HUDEP-2 (cell line): ENCODE data around the gene DRGX.

Experiments used
- DNase-seq, 76 experiments: peaks; one replicate each; lab custom pipeline; 2025; ENCODE audit not compliant: unreplicated experiment in 76 of 76; lab: John Stamatoyannopoulos, UW

DRGX gene

DNA sequence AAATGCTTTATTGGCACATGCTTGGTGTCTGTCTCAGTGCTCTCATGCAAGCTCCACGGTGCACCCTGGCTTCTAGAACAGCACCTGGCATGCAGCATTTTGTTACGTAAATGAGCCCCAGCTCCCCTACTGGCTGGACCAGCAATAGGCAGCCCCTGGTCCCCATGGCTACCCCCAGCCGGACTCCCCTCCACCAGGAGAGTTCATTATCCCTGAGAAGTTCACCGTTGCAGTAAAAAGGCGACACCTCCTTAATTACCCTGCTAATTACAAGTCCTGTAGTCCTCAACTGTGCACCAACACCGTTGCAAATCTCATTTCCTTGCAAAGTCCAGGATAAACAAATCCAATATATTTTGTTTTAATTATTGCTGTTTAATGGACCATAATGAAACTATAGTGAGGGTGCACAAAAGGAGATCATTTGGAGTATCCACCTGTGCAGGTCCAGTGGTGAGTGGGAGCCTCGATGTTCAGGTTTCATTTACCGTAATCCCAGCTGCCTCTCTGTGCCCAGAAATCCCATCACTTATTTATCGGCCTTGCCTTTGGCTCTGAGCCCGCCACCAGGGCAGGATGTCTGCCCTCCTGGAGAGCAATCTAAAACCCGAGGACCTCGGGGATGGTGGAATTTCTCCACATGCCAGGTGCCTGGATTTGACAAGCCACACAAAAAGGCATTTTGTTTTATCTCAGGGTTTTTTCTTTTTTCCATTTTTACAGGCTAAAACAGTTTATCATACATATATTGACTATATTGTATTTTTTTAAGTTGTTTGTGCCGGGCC is 12.8 kb upstream of the DRGX start:
- no peak for DNase-seq

DNA sequence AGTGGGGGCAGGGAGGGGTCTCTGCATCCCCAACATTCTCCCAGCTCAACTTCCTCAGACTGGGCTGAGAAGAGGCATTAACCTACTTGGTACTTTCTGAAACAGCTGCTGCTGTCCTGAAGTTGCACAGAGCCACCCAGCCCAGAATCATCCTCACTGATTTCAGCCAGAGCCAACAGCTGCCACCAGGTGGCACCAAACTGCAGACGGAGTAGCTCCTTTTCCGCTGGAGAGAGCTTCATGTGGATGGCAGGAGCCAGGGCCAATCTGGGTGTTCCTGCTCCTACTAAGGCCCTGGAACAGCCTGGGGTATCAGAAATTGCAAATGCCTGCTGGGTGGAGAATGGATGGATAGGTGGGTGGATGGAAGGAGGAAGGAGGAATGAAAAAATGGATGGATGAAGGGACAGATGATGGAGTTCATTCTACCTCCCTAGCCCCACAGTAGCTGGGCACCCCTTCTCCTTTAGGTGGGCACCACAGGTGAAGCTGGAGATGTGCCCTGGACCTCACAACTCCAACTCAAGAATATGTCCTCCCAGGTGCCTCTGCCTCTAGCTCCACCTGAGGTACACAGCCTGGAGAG is 11.8 kb upstream of the DRGX start:
- peak in 57 of 76 experiments; percentile 2 to 76 (median 40) for DNase-seq

DNA sequence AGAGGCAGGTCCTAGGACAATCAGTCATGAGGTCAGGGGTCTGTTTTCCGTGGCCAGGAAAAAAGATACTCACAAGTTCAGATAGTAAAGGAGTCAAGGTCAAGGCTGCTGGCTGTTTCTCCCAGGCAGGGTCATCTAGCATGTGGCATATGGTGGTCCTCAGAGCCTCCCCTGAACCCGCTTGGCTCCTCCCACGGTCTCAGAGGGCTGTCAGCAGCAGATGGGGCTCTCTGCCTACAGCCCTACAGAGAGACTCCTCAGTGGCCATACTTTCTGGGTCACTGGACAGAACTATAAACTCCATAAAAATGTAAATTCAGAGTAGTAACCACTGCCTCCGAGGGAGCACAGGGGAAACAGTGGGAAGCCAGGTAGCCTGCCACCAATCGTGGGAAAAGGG is 11.3 kb upstream of the DRGX start:
- DNase-seq = no peak

DNA sequence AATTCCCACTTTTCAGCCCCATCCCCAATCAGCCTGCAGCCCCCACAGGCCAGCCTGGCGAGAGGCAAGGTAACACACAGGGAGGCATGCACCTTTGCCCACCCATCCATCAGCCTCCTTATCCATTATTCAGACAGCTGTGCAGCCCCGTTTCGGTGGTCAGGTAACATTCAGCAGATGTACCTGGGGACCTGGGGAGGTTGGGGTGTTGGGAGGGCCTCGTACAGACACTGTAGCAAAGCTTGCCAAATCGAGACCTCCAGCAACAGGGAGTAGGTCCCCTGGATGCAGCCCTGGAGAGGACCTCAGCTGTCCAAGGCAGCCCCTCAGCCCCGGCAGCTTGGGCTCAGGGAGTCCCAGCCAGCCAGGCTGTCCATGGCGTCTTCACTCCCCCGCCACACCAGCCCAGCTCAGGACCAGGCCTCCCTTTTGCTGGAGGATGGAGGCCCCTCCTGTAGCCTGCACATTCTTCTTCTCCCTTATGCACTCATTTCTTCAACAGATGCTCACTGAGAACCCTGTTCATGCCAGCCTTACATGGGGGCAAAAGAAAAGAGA is 8.5 kb upstream of the DRGX start:
- no peak for DNase-seq

DNA sequence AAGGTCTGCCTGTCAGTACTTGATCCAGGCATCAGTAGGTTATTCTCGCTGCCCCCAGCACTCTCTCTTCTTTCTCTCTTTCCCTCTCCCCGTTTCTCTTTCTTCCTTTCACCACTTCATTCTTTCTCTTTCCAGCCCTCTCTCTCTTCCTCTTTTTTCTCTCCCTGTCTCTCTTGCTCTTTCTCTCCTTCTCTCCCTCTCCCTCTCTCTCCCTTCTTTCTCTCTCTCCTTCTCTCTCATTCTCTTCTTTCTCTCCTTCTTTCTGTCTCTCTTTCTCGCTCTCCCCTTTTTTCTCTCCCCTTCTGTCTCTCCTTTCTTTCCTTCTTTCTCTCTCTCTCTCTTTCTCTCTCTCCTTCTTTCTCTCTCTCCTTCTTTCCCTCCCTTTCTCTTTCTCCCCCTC is 7.5 kb upstream of the DRGX start:
- no peak for DNase-seq

DNA sequence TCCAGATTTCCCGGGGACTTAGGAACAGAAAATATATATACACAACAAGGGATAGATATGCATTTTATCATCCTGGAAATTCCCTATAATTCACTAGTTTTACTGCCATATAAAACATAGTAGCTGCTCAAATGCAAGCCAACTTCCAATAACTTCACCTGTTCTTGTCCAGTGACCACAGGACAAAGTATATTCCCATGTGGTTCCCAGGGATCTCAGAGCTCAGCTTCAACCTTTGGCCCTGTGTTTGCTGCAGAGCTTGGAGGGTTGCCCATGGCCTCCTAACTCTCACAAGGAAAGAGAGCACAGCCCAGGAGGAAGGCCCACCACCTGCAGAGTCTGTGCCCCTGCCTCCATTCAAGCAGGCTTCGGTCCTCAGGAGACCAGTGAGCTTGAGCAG is 4.5 kb upstream of the DRGX start:
- no peak for DNase-seq

DNA sequence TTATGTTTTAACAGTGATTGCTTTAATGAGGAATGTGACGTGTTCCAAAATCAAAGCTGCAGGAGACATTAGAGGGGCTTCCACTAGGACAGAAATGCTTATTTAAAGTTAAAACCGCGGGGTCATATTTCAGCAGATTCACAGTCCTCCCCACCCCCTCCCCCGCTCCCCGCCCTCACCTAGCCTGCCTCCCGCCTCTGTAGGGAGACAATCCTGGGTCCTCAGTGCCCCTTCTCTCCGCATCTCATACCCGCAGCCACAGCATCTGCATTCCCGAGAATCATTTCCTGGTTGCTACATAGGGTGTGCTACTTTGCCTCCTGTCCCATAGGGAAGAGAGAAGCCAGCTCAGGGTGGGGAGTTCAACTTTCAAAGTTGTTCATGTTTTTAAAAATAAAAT is 3.1 kb upstream of the DRGX start:
- DNase-seq = no peak

DNA sequence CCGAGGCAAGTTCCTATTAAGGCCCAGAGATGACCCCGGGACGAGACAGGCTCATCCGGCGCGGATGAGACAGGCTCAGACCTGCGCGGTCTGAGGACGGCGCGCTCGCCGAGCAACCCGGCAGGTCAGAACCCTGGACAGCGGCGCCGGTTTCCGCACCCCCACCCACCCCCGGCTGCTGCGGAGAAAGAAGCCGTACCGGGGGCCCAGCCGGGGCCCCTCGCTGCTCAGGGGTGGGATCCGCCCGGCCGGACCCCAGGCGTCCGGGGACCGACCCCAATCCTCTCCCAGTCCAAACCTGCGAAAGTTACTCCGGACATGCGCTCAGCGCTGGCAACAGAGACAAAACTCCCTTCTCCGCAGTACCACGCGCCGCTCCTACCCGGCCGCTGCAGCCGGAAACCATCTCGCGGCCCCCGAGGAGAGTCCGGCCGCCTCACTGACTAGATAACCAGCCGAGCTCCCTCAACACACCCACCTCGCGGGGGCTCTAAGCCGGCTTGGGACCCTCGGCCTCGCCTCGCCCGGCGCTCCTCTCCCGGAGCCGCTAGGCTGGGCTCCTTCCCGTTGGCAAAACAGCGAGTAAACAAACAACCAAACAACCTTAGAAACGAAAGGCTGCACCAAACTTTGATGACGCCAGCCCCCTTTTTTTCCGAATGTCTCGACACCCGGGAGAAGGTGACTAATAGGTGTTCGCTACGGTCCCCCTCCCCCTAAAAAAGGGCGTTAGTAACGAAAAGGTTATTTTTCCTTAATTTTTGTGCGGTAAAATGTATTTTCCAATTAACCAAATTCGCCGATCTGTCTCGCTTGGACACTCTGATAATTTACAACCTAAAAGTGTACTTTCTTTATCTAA is 2.3 kb upstream of the DRGX start:
- DNase-seq = peak in 29 of 76 experiments; percentile 2 to 54 (median 19)

DNA sequence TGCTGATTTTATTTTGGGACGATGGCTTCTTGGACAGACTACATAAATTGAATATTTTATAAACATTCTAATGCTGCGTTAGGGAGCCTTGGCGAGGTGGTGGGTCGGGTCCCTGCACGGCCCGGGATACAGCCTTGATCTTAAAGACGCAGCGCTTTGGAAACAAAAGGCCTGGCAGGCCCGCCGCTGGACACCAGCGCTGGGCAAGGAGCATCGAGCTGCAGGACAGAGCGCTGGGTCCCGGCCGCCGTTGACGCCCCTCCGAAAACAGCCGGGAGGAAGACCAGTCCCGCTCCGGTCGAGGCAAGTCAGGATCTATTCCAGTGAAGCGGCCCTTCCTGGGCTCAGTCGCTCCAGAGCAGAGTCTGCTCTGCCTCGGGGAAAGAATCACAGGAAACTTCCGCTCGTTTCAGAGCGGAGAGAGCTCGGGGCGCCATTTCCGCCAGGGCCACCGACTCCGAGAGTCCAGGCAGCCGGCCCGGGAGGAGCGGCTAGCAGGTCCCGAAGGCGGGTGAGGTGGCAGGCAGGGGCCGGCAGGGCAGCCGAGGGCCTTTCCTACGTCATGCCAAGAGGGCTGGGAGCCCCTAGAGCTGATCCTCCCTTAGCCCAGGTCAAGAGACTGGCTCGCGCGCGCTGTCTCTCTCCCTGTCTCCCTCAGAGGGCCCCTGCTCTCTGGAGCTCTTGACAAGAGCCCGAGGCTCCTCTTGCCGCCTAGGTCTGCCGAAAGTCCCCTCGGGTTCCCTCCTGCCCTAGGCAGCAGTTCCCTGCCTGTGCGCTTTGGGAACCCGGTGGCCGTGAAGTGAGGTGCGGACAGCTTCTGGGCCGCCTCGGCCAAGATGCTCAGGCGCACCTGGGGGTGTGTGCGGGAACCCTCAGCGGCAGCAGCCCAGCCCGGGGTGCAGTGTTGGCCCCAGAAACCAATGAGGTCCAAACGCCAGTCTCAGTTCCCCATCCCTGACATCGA is 1.4 kb upstream of the DRGX start:
- no peak for DNase-seq

DNA sequence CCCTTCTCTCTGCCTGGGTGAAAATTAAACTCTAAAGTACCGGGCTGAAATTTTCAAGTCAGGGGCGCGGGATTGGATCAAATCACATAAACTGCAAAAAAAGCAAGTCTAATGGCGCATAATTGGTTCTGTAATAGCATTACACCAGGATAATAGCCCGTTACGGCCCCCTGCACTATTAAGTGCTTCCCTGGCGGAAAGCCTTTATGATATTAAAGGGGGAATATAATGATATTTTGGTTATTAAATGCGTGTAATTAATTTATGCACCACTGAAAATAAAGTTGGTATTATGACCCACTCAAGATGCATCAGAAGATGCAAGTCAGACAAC is 744 bp upstream of the DRGX start:
- DNase-seq = no peak

DNA sequence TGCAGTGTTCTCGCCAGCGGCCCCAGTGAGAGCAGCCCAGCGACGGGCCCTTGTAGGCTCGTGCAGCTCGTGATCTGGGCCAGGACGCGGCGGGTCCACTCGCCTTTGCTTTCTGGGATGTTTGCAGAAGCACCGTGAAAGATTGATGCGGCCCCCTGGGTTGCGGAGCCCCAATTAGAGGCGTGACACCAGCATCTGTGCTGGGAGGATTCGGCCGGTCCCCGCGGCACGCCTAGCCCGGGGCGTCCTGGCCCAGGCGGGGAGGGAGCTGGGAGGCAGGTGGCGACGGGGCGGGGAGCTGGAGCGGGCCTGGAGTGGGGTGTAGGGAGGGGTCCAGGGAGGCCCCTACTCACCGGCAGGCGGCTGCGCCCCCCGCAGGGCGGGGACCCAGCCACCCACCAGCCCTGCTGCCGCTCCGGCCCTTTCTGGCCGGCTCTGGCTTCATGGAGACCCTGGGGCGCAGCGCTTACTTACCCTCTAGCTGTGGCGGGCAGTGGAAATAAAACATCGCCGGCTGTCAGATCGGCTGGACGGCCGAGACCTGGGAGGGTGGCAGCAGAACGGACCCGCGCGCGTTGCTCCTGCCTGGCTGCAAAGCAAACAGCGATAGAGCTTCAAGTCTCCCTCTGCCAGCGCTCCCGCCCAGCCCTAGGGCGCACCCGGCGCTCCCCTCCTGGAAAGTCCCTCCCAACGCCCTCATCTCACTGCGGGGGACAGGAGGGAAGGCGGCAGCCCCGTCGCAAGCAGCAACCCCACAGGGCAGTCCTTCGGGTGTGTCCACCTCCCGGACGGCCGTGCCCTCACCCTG is 752 bp downstream of the DRGX start:
- DNase-seq = no peak

DNA sequence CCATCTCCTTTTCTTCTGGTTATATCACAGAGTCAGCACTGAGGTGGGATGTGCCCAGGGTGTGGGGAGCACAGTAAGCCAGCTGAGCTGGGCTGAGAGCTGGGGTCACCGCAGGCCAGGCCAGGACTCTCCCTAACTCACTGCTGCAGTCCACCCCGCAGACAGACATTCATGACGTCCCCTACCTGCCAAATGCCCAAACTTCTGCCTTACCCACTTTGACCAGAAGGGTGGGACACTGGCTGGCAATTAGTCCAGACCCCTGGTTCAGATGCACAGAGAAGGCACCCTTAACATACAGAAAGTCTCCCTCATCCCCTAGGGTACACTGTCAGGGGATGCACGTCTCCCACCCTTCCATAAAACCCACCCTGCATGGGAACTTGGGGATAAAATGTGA is 2.1 kb downstream of the DRGX start:
- no peak for DNase-seq

DNA sequence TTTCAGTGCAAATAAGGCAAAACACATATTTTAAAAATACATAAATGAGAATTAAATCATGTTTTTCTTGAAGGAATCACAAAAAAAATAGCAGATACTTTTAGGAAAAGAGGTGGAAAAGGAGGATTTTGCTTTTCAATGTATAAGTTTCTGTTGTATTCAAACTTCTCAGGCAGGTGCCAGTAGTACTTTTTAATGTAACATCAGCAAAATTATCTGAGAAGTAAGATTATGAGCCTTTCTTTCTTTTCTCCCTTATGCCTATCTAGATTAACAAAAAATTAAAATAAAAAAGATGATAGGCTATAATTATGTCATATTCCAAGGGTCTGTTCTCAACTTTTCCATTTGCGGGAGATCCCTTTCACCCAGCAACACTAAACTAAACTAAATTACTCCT is 2.6 kb downstream of the DRGX start:
- DNase-seq = no peak

DNA sequence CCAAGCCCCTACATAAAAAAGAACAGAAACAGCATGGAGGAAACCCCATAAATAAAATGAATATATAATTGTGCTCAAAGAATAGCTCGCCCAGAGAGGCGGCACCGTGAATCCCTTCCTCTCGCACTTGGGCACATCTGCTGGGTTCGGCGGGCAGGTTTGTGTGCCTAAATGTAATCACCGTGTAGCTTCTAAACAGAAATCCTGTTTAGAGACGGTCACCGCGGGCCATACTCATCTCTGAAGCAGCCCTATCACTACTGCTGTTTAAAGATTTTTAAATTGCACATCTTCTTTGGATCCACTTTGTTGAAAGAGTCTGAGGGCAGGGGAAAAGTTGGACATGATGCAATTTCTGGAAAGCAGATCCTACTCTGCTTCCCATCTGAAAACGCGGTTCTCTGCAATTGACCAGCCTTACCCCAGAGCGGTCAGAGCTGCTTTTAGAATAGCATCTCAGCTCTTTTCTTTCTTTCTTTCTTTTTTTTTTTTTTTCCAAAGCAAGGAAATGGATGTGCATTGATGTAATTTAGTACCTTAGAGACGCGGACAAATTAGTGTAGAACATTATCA is 6.4 kb downstream of the DRGX start:
- no peak for DNase-seq

DNA sequence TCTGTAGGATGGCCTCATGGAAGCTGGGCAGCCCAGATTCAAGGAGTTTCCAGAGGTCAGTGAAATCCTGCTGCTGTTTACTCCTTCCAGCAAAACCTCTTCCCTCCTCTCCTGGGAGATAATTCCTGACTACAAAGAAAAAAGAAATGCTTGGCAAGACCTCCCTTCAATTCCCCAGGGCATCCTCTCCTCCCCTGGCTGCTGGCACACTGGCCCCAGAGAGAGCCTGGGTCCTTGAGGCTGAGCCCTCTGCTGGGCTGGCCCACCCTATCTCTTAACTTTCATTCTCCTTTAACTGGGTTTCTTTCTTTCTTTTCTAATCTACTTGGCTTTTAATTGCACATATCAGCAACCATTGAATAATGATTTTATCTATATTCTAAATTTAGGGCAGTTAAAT is 7.7 kb downstream of the DRGX start:
- no peak for DNase-seq

DNA sequence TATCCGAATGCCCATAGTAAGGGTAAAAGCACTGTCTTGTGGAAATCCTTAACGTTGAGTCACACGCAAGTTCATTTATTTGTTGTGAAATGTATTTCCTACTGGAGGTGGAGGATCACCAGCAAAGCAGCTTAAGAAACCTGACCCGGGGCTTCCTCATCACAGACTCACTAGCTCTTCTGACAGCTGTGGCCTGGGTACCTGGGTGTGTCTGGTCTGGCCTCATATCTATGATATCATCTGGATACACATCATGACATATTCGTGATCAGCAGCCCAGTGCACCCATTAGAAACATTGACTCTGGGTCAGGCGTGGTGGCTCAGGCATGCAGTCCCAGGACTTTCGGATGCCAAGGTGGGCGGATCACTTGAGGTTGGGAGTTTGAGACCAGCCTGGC is 8.8 kb downstream of the DRGX start:
- DNase-seq = no peak

DNA sequence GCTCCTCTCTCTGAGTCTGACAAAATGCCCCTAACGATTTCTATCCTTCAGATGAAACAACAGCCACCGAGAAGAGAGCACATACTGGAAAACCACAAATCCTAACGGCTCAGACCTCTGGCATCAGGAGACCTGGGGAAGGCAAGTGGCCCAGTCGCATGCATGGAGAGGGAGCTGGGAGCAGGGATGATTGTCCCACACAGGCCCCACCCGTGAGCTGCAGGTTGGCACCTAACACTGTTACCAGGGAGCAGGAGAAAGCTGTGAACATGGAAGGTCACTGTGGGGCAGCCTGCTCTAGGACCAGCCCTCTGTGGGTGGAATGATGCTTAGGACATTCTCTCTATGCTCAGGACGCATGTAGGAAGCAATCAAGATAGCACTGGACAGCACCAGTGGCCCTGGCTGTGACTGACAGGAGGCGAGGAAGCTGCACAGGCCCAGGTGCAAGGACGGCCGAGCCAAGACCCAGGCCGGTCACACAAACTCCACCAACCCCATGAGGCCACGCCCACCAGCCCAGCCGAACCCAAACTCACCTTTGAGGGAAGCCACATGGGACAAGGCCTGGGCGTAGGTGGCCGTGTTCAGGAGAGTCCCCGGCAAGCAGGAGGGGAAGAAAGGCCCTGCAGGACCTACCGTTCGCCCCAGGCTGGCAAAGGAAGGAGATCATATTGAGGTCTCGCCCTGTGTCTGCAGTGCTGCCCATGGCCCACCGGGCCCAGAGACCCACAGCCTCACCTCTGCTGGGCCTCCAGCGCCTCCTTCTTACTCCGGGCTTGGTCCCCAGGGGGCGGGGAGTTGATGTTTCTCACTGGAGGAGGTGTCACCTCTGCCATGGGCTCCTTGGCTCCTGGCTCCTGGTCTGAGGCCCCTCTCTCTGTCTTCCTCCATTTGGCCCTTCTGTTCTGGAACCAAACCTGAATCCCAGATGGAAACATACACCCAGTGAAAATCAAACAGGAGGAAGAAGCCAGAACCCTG is 9.7 kb downstream of the DRGX start:
- DNase-seq = no peak
